HUES6 (cell line): Measurements from ENCODE around the gene PROX1.

Source experiments
- H3K27ac ChIP-seq: 2 replicates; pipeline ENCODE4 v1.7.0; 2013; ENCODE audit warnings: low read depth, mild to moderate bottlenecking, low read length, inconsistent platforms
- H3K27me3 ChIP-seq: 2 replicates; pipeline ENCODE4 v1.6.1; 2013; ENCODE audit warnings: low read length; ENCODE audit not compliant: control insufficient read depth, insufficient read depth
- H3K36me3 ChIP-seq: 2 replicates; pipeline ENCODE4 v1.6.1; 2013; ENCODE audit warnings: low read length; ENCODE audit not compliant: control insufficient read depth, insufficient read depth
- H3K4me1 ChIP-seq: 2 replicates; pipeline ENCODE4 v1.6.1; 2013; ENCODE audit warnings: low read length; ENCODE audit not compliant: control insufficient read depth, insufficient read depth
- H3K4me3 ChIP-seq: 2 replicates; pipeline ENCODE4 v1.5.1; 2013; ENCODE audit warnings: low read depth, low read length
- H3K9ac ChIP-seq: one replicate; pipeline ENCODE4 v1.6.1; 2013; ENCODE audit warnings: mild to moderate bottlenecking, low read length
- H3K9me3 ChIP-seq: 2 replicates; pipeline ENCODE4 v1.6.1; 2013; ENCODE audit warnings: low read depth, low read length; ENCODE audit not compliant: control insufficient read depth, insufficient read depth

The PROX1 gene, protein sequence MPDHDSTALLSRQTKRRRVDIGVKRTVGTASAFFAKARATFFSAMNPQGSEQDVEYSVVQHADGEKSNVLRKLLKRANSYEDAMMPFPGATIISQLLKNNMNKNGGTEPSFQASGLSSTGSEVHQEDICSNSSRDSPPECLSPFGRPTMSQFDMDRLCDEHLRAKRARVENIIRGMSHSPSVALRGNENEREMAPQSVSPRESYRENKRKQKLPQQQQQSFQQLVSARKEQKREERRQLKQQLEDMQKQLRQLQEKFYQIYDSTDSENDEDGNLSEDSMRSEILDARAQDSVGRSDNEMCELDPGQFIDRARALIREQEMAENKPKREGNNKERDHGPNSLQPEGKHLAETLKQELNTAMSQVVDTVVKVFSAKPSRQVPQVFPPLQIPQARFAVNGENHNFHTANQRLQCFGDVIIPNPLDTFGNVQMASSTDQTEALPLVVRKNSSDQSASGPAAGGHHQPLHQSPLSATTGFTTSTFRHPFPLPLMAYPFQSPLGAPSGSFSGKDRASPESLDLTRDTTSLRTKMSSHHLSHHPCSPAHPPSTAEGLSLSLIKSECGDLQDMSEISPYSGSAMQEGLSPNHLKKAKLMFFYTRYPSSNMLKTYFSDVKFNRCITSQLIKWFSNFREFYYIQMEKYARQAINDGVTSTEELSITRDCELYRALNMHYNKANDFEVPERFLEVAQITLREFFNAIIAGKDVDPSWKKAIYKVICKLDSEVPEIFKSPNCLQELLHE

GRCh38 chr1:213987927-213988506, at the start of gene PROX1:
PROX1 (plus strand) TSS chr1:213987973; CDS start chr1:213996536, 8,563 bp downstream.
- H3K27ac ChIP-seq, result no peak within 1 kb of the TSS
- H3K36me3 ChIP-seq, result no peaks in the 10 kb centered on the region
- H3K4me3 ChIP-seq, result peak within 1 kb of the TSS; percentile 82
- H3K9me3 ChIP-seq, result no peaks in the 10 kb centered on the region
- peaks cover 76% of the 10 kb centered on the region for H3K27me3 ChIP-seq
- H3K9ac ChIP-seq, result peak within 1 kb of the TSS; percentile 13
- H3K4me1 ChIP-seq, result peaks cover 50% of the 10 kb centered on the region

DNA sequence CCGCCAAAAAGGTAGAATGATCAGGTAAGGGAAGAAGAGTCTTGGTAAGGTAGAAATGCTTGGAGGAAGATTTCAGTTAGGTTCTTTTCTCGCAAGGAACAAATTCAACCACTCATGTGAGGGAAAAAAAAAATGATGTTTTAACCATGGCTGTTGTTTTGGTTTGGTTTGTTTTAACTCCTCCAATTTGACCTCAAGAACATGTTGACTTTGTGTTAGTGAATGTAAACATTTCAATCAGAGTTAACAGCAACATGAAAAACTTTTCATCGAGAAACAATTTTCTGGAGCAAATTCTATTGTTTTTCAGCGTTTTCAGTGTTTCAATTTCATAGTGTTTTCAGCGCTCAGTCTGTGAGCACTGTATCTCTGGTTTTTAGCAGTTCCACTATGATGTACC, 49.0 kb upstream of the PROX1 start:
- no peak overlapping the region for H3K4me3 ChIP-seq

DNA sequence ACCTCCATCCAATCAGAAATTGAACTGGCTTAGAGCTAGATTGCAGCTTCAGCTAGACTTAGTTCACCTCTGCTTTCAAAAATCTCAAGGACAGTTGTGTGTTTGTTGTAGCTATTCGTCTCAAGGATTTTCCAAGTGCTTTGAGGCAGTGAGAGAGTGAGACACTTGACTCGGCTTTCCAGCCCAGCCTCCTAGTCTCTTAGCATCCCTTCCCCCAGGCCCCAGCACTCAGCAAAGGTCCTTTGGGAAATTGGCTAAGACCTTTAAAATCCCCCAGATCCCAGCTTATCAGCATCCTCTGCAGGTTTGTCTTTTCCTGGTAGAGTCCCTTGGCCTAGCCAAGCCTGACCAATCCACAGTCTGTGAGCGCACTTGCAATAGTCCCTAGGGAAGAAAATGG, 47.9 kb upstream of the PROX1 start:
- no peaks in the 10 kb centered on the region for H3K36me3 ChIP-seq
- no peaks in the 10 kb centered on the region for H3K4me1 ChIP-seq
- no peak overlapping the region for H3K9ac ChIP-seq
- H3K27me3 ChIP-seq, result no peaks in the 10 kb centered on the region
- no peak overlapping the region for H3K4me3 ChIP-seq
- peaks cover 2% of the 10 kb centered on the region; the same call in 1 of the 2 replicates for H3K9me3 ChIP-seq
- no peak overlapping the region for H3K27ac ChIP-seq

More for the DNA sequence above, 49.0 kb upstream of the PROX1 start:
- H3K4me1 ChIP-seq, result no peaks in the 10 kb centered on the region
- no peaks in the 10 kb centered on the region for H3K27me3 ChIP-seq
- H3K27ac ChIP-seq, result no peak overlapping the region
- no peak overlapping the region for H3K9ac ChIP-seq
- no peaks in the 10 kb centered on the region for H3K36me3 ChIP-seq
- H3K9me3 ChIP-seq, result peaks cover 2% of the 10 kb centered on the region; the same call in 1 of the 2 replicates

DNA sequence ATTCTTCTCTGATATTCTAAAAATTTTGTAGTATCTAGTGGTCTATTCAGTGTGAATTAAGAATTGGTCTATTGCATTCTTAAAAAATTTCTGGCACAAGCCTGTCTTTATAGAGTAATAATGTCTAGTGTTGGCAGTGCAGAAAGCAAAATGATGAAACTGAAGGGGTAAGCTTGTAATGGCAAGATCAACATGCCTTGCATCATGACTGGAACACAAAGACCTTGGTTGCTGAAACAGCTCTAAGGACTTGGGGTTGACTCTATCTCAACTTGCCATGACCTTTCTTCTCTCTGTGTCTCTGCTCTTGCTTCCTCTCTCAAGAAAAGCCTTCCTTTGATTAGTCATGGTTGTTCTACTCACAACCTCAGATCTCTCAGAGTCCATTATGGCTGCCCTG, 46.8 kb upstream of the PROX1 start:
- H3K27me3 ChIP-seq, result no peaks in the 10 kb centered on the region
- H3K27ac ChIP-seq, result no peak overlapping the region
- no peaks in the 10 kb centered on the region for H3K4me1 ChIP-seq
- H3K9me3 ChIP-seq, result peaks cover 2% of the 10 kb centered on the region; the same call in 1 of the 2 replicates
- H3K36me3 ChIP-seq, result no peaks in the 10 kb centered on the region
- H3K4me3 ChIP-seq, result no peak overlapping the region
- no peak overlapping the region for H3K9ac ChIP-seq

- Histone ChIP-seq H3K36me3 (no peaks in the 10 kb centered on the region), H3K4me1 (peaks cover under 1% of the 10 kb centered on the region; the same call in 1 of the 2 replicates), H3K9ac (no peak overlapping the region), H3K27ac (no peak overlapping the region), H3K27me3 (no peaks in the 10 kb centered on the region), H3K4me3 (no peak overlapping the region), H3K9me3 (peaks cover 2% of the 10 kb centered on the region; the same call in 1 of the 2 replicates)
These were observed 45.7 kb upstream of the PROX1 start for GRCh38 chr1:213942061-213942460.

DNA sequence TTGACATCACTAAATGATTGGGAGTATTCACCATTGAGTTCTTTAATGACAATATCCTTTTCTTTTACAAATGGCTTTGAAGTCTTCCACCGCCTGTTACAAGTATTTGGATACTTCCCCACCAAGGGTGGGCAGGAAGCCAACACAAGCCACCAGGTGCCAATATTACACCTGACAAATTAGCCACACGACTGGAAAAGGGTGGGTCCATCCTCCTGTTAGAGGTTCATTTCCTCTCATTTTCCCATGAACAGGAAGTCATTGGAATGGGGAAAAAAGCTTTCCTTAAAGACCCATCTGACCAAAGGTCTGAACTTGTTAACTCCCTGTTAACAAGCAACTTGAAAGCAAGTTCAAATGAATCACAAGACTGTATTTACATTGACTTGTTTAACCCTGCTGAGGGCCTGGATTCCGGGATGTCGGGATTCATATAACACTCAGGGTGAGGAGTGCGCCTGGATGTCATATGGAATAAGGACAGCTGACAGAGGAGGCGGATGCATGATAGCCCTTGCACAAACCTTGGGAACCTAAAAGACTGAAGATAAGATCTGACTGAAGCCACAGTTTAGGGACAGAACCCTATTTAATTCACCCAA, 40.5 kb upstream of the PROX1 start:
- Histone ChIP-seq H3K9me3 (no peaks in the 10 kb centered on the region), H3K4me3 (no peak overlapping the region), H3K27me3 (no peaks in the 10 kb centered on the region), H3K9ac (no peak overlapping the region), H3K4me1 (peaks cover 10% of the 10 kb centered on the region), H3K36me3 (no peaks in the 10 kb centered on the region), H3K27ac (no peak overlapping the region)

DNA sequence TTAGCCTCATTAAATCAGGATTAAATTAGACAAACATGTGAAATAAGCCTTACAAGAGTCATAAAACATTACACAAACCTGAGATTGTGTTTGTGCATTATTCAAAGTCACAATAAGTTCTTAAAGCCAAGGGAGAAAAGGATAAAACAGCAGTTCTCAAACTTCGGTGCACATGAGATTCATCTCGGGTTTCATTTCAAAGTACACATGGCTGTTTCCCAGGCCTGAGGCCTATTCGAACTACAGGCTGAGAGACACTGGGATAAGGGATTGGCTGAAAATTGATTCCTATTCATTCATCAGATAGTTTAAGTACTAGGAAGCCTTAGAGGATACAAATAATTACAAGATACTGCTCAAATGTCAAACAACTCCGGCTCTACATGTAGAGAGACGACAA, 35.9 kb upstream of the PROX1 start:
- H3K27ac ChIP-seq, result no peak overlapping the region
- H3K9ac ChIP-seq, result no peak overlapping the region
- no peaks in the 10 kb centered on the region for H3K9me3 ChIP-seq
- no peaks in the 10 kb centered on the region for H3K36me3 ChIP-seq
- no peaks in the 10 kb centered on the region for H3K27me3 ChIP-seq
- peaks cover 10% of the 10 kb centered on the region for H3K4me1 ChIP-seq
- H3K4me3 ChIP-seq, result no peak overlapping the region

- H3K4me1 ChIP-seq, result no peaks in the 10 kb centered on the region
- H3K36me3 ChIP-seq, result no peaks in the 10 kb centered on the region
- no peak overlapping the region for H3K4me3 ChIP-seq
- no peak overlapping the region for H3K27ac ChIP-seq
- H3K9me3 ChIP-seq, result no peaks in the 10 kb centered on the region
- H3K27me3 ChIP-seq, result no peaks in the 10 kb centered on the region
- H3K9ac ChIP-seq, result no peak overlapping the region
These were observed 34.0 kb upstream of the PROX1 start for GRCh38 chr1:213953806-213954205.

GRCh38 chr1:213956295-213956770, 31.4 kb upstream of the PROX1 start:
- Histone ChIP-seq H3K4me3 (no peak overlapping the region), H3K27me3 (no peaks in the 10 kb centered on the region), H3K9me3 (no peaks in the 10 kb centered on the region), H3K9ac (no peak overlapping the region), H3K4me1 (no peaks in the 10 kb centered on the region), H3K36me3 (no peaks in the 10 kb centered on the region), H3K27ac (no peak overlapping the region)

DNA sequence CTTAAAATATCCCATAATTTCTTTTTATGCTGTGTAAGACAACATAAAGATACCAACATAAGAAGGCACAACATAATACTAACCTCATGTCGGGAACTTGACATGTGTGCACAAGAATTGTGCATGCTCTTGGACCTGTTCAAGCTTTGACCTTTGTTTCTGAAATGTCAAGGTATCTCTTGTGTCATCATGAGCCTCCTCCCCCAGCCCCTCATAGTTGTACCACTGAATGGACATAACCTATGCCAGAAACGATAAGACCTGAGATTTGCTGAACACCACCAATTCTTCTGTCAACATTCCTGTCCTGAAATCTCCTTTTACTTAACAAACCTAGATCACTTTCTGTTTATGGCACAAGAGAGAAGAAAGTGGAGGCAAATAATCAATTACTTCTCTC, 29.4 kb upstream of the PROX1 start:
- Histone ChIP-seq H3K4me1 (no peaks in the 10 kb centered on the region), H3K9me3 (no peaks in the 10 kb centered on the region), H3K27me3 (no peaks in the 10 kb centered on the region), H3K4me3 (no peak overlapping the region), H3K36me3 (no peaks in the 10 kb centered on the region), H3K9ac (no peak overlapping the region), H3K27ac (no peak overlapping the region)
